NCI-H1436 treated with DMSO at 0.1 percent for 48 hours (cell line): ENCODE measurements around the gene EDEM1.
"Not testable (repeated sequence)": the region's sequence is repeated elsewhere in the genome, so short reads cannot be mapped to it uniquely, and the experiment has no call there.

Experiments used
- DNase-seq: peaks from one replicate; lab custom pipeline; 2025; lab: John Stamatoyannopoulos, UW

The EDEM1 gene

DNA sequence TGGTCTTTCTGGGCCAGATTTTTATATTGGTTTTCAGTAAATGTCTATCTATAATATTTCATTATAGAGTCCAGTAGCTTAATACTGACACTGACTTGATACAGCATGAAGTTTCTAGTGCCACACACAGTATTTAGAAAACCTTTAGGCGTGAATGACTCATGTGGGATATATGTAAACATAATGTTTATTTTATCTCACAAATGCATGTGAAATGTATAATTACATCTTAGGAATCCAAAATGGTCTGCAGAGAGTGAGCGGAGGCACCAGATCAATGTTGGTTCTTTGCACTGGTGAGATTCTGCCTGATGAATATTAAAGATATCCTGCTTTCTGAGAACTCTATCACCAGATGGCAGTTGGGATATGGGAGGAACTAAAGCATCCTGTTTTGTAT lies 8.5 kb upstream of the EDEM1 start:
- not testable (repeated sequence) for DNase-seq

DNA sequence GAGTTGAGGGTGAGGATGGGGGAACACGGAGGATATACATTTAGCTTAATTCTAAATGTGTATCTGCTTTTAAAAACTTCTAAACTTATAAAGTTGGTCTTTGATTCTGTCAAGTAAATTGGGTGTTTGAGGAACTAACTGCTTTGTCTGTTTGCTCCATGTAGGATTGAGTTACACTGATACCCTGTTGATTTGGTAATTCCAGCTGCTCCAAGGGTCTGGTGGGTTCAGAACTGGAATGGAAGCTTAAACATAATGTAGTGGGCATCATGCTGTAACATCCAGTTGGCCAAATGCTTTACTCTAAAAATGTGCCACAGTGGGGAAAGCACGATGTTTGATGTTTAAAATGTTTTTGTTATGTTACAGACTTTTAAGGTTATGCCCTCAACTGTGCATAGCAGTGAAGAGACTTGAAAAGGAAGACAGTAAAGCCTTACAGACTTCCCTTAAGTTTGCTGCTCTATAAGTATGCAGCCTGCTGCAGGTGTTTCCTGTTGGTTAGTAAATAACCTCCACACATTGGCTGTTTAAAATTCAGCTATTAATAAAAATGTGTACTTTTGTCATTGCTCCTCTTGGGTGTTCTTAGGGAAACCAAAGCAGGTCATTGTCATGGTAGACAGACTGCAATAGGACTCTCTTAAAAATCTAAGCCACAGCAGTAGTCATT lies 5.9 kb upstream of the EDEM1 start:
- no peak for DNase-seq

DNA sequence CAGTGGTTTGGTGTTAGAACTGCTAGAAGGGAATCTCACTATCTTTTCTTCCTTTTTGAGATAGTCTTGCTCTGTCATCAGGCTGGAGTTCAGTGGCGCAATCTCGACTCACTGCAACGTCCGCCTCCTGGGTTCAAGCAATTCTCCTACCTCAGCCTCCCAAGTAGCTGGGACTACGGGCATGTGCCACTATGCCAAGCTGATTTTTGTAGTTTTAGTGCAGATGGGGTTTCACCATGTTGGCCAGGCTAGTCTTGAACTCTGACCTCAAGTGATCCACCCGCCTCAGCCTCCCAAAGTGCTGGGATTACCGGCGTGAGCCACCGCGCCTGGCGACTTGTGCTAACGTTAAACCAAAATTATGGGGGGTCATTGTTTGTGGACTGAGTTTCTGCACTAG lies 3.8 kb upstream of the EDEM1 start:
- not testable (repeated sequence) for DNase-seq

DNA sequence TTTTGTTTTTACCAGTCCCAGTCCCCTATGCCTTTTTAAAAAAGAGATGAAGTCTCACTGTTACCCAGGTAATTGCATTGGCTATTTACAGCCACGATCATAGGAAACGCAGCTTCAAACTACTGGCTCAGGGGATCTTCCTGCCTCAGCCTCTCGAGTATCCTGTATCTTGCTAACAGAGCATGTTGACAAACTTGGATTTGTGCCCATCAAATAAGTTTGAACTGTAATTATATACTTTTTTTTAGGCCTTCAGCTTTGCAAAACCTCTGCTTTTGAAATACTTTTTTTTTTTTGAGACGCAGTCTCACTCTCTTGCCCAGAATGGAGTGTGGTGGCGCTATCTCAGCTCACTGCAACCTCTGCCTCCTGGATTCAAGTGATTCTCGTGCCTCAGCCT lies 3.0 kb upstream of the EDEM1 start:
- DNase-seq, result no peak

DNA sequence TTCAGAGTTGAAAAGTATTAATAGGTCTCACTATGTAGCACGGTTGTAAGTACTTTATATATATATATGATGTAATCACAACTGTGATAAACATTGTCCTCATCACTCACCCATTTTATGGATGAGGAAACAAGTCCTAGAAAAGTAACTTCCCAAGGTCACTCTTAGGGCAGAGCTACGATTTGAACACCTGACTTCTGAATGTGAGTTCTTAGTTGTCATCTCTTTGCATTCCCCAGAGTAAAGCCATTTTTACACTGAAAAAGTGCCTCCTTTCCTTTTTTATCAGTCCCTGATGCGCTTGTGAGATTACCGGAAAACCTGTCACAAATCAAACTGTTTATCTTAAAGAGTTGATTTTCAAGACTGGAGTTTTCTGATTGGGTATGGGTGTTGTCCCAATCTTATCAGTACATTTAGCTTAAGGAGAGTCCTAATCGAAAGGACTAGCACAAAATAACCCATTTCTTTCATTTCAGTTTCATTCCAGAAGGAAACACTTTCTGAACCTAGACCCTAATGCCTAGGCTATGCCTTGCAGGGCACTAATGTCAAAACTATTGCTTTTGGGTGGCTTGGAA lies 2.3 kb upstream of the EDEM1 start:
- no peak for DNase-seq

DNA sequence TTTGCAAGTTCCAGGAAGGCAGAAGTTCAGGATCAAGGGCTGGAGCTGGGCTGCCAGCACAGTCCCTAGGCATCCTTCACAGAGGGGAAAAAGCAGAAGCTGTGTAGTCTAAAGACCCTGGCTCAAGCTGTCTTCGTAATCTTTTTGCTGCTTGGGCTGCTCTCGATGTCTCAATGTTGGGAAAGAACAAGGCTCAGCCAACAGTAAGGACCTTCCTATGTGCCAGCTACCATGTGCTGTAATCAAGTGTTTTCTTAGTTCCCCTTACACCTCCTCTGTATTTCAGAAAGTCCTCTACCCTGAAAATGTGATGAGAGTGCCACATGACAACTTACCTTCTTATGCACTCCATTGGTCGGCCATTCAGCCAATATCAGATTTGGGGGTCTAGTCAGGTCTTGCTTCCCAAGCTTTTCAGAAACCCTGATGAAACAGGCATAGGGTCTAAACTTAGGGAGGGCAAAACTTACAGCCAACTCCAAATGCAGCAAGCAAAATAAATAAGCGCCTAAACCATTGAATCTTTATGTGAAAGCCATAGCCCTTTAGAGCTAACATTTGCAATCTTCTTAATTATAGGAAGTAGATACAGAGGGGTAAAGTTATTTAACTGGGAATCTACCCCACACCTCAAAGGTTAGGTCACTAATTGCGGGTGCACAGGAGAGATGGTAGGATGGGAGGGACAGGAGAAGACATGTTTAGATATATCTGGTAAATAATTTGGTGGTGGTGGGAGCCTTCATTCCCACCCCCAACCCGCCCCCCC lies 1.2 kb upstream of the EDEM1 start:
- no peak for DNase-seq

DNA sequence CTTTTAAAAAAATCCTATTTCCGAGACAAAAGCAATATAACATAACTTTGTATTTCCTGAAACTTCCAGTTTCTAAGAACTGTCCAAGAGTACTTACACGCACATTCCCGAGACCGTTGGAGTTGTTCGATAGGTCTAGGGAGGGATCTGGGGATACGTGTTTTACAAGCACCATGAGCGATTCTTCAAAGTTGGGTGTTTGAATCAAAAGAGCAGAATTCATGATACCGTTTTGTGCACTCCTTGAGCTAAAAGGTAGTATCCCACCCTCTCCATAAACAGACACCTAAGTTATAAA lies 700 bp upstream of the EDEM1 start:
- DNase-seq, result no peak

DNA sequence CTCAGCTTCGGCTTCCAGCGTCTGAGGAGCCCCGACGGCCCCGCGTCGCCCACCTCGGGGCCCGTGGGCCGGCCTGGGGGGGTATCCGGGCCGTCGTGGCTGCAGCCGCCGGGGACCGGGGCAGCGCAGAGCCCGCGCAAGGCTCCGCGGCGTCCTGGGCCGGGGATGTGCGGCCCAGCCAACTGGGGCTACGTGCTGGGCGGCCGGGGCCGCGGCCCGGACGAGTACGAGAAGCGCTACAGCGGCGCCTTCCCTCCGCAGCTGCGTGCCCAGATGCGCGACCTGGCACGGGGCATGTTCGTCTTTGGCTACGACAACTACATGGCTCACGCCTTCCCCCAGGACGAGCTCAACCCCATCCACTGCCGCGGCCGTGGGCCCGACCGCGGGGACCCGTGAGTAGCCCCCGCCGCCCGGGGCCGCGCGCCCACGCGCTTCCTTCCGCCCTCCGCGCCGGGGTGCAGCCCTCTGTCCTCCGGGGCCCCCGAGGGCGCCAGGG lies 462 bp downstream of the EDEM1 start:
- DNase-seq, result no peak

DNA sequence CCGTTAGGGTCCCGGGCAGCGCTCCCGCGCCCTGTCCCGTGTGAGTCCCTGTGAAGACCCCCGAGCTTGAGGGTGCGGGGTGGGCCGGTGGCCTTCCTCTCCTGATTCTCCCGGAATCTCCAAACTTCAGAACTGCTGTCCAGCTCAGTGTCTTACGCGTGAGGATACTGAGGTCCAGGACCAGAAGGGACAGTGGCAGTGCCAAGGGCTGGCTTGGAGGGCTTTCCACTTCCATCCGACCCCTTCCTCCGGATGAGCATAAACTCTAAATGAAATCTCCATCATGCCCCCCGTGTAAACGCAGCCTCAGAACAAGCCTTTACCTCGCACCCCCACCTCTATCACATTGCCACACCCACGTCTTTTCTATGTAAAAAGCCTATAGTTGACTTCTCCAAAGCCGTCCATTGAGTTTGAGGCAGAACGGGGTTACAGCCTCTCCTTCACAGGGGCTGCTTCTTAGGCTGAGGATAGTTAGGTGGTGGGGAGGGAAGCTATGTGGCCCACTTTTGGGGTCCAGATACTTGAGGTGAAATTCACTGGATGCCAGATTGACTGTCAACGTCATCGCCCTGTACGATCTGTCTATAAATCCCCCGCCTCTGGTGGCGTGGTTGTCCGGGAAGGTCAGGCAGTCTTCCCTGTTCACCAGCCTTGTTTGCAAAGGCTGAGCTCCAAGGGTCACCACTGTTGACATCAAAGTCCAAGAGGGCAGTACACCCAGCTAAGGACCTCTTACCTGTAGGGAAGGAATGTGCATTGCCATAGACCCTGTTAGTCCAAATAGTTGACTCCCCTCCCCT lies 1.1 kb downstream of the EDEM1 start:
- no peak for DNase-seq

DNA sequence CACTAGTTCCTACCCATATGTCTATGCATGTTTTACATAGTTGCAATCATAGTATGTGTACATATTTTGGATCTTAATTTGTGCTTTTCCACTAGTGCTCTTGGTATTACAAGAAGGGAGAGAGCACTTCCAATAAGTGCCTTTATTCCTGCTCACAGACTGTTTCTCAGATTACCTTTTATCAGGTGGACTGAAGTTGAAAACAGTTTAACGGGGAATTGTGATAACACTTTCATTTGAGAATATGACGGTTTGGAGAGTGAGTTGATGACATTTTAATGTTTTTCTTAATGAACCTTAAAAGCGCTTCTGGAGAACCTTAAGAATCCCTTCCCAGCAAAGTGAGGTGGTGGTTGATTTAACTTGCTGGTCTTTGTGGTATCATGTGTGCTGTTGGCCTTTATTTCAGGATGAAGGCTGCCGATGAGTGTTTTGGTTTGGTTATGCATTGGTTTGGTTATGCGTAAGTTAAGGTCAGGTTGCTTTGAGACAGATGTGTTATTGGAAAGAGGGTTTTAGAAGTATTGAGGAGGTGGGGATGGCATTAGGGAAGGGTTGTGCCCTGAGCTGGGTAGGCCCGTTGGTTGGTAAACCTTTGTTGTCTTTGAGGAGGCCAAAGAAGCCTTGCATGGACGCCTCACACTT lies 2.8 kb downstream of the EDEM1 start:
- no peak for DNase-seq

DNA sequence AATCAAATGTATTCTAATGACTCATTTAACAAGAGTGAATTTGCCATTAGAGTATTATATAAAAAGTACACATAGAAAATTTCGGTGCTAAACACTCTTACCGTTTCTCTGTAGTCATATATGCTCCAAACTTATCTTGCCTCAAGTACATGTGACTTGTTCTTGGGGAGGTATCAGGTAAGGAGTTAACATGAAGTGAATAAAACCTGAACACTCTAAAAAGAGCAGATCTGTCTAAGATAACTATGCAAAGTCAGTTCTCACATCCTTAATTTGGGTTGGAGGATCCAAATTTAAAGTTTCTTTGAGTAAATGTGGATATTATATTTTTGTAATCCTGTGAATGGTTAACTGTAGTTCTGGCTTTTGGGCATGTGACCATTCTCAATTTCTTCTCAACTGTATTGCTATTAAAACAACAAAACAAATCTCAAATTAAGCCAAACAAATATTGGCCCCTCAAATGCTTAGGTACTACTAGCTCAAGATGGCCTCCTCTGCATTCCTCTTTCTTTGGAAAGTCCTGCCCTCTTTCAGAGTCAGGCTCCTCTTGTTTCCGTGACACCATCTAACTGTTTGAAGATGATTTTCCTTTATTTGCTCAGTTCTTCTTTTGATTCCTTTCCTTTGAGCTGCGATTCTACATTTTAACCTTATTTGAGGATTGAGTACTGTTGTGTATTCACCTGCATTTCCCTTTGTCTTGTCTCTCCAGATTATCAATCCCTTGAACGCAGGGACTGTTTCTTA lies 4.2 kb downstream of the EDEM1 start:
- no peak for DNase-seq

DNA sequence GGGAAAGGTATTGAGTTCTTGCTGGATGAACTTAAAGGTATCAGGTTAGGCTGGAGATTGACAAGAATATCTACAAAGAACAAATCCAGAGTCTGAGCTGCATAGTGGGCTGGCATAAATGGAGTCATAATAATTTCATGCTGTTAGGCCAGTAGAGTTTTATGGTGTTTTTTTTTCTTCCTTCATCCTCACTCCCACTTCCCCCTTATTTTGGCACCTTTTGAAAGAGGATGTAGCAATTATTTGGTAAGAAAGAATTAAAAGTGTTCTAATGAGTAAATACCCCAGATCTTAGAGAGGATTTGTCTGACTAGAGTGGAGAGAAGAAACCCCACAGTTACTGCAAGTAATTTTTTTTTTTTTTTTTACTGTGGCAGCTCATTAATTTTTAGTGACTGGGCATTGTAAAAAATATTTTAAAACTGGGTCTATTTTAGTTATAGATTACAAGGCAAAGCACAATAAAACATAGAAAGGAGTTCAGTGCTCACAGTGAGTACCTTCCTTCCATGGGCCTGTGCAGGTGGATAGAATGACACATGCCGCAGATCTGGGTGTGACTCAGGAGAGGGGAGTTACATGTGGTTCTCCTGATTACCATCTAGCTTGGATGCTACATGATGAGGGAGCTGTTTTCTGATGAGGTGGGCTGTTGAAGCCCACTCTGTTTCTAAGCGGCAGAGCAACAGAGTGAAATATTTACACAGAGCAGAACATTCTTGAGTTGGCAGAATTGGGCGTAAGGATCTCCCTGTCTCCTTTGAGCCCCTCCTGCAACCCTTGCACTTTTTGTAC lies 5.3 kb downstream of the EDEM1 start:
- no peak for DNase-seq

DNA sequence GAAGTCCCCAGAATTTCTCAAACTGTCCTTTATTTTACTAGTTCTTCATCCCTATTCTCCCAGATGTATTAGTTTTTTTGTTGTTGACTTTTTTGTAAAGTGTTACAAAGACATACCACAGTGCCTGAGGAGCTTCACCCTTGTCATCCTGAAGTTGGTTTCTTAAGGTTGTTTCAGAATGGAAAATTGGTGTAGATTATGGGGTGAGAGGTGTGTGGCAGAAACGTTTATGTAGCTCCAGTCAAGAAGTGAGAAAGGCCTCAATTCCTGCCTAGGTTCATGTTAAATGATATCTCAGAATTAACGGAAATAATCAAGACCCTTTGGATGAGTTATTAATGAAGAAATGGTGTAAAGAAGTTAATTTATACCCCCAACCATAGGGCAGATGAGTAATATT lies 6.8 kb downstream of the EDEM1 start:
- no peak for DNase-seq

DNA sequence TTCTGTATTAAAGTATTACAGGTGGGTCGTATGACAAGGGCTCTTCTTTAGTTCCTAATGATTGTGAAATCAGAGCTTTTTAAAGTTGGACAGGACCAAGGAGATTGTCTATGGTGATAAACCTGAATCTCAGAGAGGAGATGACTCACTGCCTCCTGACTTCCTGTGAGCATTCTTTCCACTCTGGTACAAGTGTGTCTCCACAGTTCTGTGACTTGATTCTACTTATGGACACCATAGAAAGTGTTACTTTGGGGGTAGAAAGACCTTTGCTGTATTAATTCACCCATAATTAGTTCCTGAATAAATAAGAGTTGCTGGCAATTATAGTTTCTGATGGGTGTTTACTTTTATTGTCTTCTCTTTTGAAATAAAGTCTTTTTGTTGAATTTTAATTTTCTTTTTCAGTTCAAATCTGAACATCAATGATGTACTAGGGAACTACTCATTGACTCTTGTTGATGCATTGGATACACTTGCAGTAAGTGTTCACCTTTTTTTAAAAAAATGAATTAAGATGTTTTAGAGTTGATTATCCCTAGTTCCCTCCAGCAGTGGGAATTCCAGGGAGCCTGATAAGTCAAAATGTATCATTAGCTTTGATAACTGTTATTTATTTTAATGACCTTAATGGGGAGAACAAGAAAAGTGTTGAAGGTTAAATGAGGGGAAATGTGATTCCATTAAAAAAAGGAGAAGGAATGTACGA lies 7.4 kb downstream of the EDEM1 start:
- DNase-seq, result no peak

DNA sequence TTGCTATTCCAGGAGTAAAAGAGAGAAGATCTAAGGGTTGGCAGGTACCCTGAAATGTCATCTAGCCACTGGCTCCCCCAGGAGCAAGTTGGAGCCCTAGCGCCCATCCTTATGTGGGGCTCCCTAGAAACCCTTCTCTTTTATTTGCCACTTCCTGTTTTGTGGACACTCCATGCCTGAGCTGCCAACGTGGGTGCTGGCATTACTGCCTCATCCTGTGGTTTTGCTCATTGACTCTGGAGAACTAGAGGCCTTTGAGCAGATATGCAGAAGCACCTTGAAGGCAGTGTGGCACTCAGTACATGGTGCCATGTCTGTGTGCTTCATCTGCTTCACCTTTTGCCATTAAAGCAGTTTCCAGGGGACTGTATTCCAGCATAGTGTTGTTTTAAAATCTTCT lies 8.1 kb downstream of the EDEM1 start:
- no peak for DNase-seq

DNA sequence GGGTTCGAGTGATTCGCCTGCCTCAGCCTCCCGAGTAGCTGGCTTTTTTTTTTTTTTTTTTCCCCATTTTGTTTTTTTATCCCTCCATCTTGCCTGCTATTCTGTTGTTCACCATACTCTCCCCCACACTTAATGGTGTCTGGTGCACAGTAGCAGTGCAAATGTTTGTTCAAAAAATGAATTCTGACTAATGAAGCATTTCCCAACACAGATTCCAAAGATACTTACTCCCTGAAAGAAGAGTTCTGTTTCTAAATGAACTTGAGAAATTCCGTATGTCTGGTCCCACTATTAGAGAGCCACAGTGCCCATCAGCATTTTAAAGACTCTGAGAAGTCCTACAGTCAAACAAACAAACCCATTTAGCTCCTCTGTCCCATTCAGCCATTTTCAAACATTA lies 9.5 kb downstream of the EDEM1 start:
- DNase-seq, result no peak

DNA sequence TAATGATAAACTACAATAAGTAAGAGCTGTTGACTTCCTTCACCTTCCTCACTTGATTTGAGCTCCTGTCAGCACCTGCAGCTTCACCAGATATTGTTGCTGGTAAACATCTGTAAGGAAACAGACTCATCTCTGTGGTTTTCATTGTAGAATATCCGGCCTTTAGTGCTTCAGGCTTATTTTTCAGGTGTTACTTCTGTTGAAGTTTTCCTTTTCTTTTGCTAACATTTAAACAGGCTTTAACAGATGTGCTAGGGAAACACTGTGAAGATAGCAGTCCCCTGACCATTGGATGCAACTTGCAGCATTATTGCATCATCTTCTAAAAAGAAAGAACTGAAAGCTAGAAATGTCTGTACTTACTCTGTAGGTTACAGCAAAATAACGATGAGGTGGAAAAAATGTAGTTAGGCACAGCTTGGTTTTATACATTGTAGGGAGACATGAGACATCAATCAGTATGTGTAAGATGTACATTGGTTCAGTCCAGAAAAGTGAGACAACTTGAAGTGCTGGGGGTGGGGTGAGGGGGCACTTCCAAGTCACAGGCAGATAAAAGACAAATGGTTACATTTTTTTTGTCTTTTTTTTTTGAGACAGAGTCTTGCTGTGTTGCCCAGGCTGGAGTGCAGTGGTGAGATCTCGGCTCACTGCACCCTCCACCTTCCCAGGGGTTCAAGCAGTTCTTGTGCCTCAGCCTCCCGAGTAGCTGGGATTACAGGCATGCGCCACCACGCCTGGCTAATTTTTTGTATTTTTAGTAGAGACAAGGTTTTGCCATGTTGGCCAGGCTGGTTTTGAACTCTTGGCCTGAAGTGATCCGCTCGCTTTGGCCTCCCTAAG lies 10.2 kb downstream of the EDEM1 start:
- no peak for DNase-seq

DNA sequence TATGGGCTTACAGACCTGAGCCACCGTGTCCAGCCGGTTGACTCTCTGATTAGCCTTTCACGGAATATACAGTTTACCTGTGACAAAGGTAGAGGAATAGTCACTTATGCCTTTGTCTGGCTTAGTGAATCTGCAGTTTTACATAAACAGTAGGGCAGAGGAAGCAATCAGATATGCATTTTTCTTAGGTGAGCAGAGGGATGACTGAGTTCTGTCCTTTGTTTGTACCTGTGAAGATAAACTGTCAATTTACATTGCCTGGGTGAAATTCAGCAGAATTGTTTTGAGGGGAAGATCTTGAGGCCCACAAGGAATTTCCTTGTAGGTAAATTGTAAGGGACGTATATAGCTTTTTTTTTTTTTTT lies 10.8 kb downstream of the EDEM1 start:
- no peak for DNase-seq
